Measurements from ENCODE around the gene UNC119. TPM values are rescaled to one million over a fixed set of nuclear protein-coding genes. Genes with fewer than 3 reads are reported as not detected.

The UNC119 gene
- polyA plus RNA-seq, 2 of the 4 experiments (the other 2 are of a cell fraction): 27.8 to 50.5 TPM

GRCh38 chr17:28548417-28549130, 3.9 kb downstream of the UNC119 start:
- H3K4me2 ChIP-seq: no peak overlapping the region
- peaks cover 11% of the 10 kb centered on the region for H3K4me1 ChIP-seq
- FAIRE-seq: no peak
- ChIA-PET POLR2A (no interaction called here), CTCF (interaction anchor here (0.7 to 12.8 kb wide), 24 partner anchors 8 to 492 kb away, joined by 3 to 188 read pairs (median 6); partner anchors contain the start of gene PIGS)
- ATAC-seq: no peak
- H3K27ac ChIP-seq: no peak overlapping the region
- 65% methylated on average over 6 of the region's 6 CpGs for WGBS (ENCODE audit: missing lambda C conversion rate)
- no peaks in the 10 kb centered on the region for H3K9me3 ChIP-seq
- H3K4me3 ChIP-seq: no peak overlapping the region
- no peak for TF ChIP-seq ESRRA (IDR thresholded peaks at IDR 0.05; ENCODE audit: borderline replicate concordance, low read length)
- 0 out of 2 replicates have a peak, but pooled peaks have one; percentile 3 for TF ChIP-seq HOXB5 (CRISPR knock-in tag; IDR thresholded peaks at IDR 0.05)
- DNase-seq (ENCODE audit: low read depth in 1 of 2, low spot score in 1 of 2): no peak

- CTCF ChIA-PET: interaction anchor here (0.6 to 12.8 kb wide), 32 partner anchors 8 to 587 kb away, joined by 3 to 188 read pairs (median 4); partner anchors contain the start of genes ALDOC and PIGS
- ATAC-seq (peak; percentile 60 to 86), DNase-seq (ENCODE audit: low read depth in 1 of 2, low spot score in 1 of 2) (peak; percentile 87 to 95), FAIRE-seq (peak; percentile 93)
- H3K4me2 ChIP-seq: no peak overlapping the region
- TF ChIP-seq RNF2 (IDR thresholded peaks at IDR 0.05; ENCODE audit: borderline replicate concordance, low read depth) (no peak), RAD21 (conservative IDR thresholded peaks at IDR 0.05 in 1 of 2, IDR thresholded peaks at IDR 0.05 in 1 of 2) (peak; percentile 65; a peak in 4 of 5 replicates), ATOH8 (CRISPR knock-in tag; IDR thresholded peaks at IDR 0.05; ENCODE audit: low read depth) (no peak), SMC3 (IDR thresholded peaks at IDR 0.05) (peak; percentile 62), CEBPB (IDR thresholded peaks at IDR 0.05) (no peak), HOXB5 (CRISPR knock-in tag; IDR thresholded peaks at IDR 0.05) (0 out of 2 replicates have a peak, but pooled peaks have one; percentile 13), PHF8 (IDR thresholded peaks at IDR 0.05; ENCODE audit: borderline replicate concordance, low read depth) (no peak), TP53 (CRISPR knock-in tag; IDR thresholded peaks at IDR 0.05) (no peak), CTCF (IDR thresholded peaks at IDR 0.05) (peak; percentile 91), SREBF2 (IDR thresholded peaks at IDR 0.05) (no peak)
- H3K4me1 ChIP-seq: peaks cover 9% of the 10 kb centered on the region
- WGBS (ENCODE audit: missing lambda C conversion rate): 64% methylated on average over 23 of the region's 26 CpGs
- H3K9me3 ChIP-seq: no peaks in the 10 kb centered on the region
- no peak overlapping the region for H3K4me3 ChIP-seq
- no peak overlapping the region for H3K27ac ChIP-seq
- POLR2A ChIA-PET: no interaction called here
Measured at GRCh38 chr17:28547623-28548416, 4.6 kb downstream of the UNC119 start.

GRCh38 chr17:28547096-28547622, 5.3 kb downstream of the UNC119 start:
- ChIA-PET CTCF (interaction anchor here (0.6 to 12.8 kb wide), 21 partner anchors 10 to 588 kb away, joined by 3 to 188 read pairs (median 5); partner anchors contain the start of genes ALDOC and PIGS), POLR2A (no interaction called here)
- Histone ChIP-seq H3K9me3 (no peaks in the 10 kb centered on the region), H3K4me1 (peaks cover 7% of the 10 kb centered on the region), H3K27ac (no peak overlapping the region), H3K4me2 (no peak overlapping the region), H3K4me3 (no peak overlapping the region)
- 88% methylated on average over 14 of the region's 14 CpGs for WGBS (ENCODE audit: missing lambda C conversion rate)
- DNase-seq (ENCODE audit: low read depth in 1 of 2, low spot score in 1 of 2): no peak
- TF ChIP-seq ZSCAN20 (CRISPR knock-in tag; IDR thresholded peaks at IDR 0.05): no peak
- no peak for TF ChIP-seq CHD2 (IDR thresholded peaks at IDR 0.05; ENCODE audit: low read length, partially characterized antibody)
- no peak for TF ChIP-seq HOXB13 (CRISPR knock-in tag; IDR thresholded peaks at IDR 0.05; ENCODE audit: low read depth)
- TF ChIP-seq TP53 (CRISPR knock-in tag; IDR thresholded peaks at IDR 0.05): no peak
- no peak for TF ChIP-seq EHF (CRISPR knock-in tag; IDR thresholded peaks at IDR 0.05)
- no peak for TF ChIP-seq GATA3 (IDR thresholded peaks at IDR 0.05; ENCODE audit: borderline replicate concordance)
- TF ChIP-seq SREBF2 (IDR thresholded peaks at IDR 0.05): no peak
- TF ChIP-seq KDM5A (IDR thresholded peaks at IDR 0.05): no peak
- no peak for TF ChIP-seq HDAC2 (IDR thresholded peaks at IDR 0.05)
- no peak for FAIRE-seq
- ATAC-seq: no peak
